Mesendoderm (in vitro differentiated cells): ENCODE results near the gene IL17C.

ENCODE experiments used
- DNase-seq: peaks from one replicate; pipeline ENCODE4 v3.0.0; 2013
- H2AK5ac ChIP-seq: 2 replicates; pipeline ENCODE4 v1.6.1; 2013; ENCODE audit warnings: low read length, inconsistent platforms
- H2BK120ac ChIP-seq: 2 replicates; pipeline ENCODE4 v1.6.1; 2013; ENCODE audit warnings: low read depth, mild to moderate bottlenecking, low read length, moderate library complexity, mixed read lengths
- H2BK15ac ChIP-seq: replicated peaks from 2 replicates; pipeline ENCODE4 v1.6.1; 2013; ENCODE audit warnings: low read depth, mild to moderate bottlenecking, moderate library complexity
- H2BK5ac ChIP-seq: 2 replicates; pipeline ENCODE4 v1.6.1; 2013; ENCODE audit warnings: low read length, inconsistent platforms
- H3K18ac ChIP-seq: 2 replicates; pipeline ENCODE4 v1.6.1; 2013; ENCODE audit warnings: mild to moderate bottlenecking, low read length, mixed read lengths
- H3K23ac ChIP-seq: one replicate; pipeline ENCODE4 v1.6.1; 2013; ENCODE audit warnings: low read length
- H3K27ac ChIP-seq: 2 replicates; pipeline ENCODE4 v1.5.1; 2013; ENCODE audit warnings: low read depth, mild to moderate bottlenecking, inconsistent platforms, low read length, moderate library complexity
- H3K27me3 ChIP-seq: 2 replicates; pipeline ENCODE4 v1.6.1; 2013; ENCODE audit warnings: low read length, control low read depth, mild to moderate bottlenecking, inconsistent platforms; ENCODE audit not compliant: insufficient read depth, poor library complexity
- H3K36me3 ChIP-seq: 2 replicates; pipeline ENCODE4 v1.6.1; 2013; ENCODE audit warnings: low read length, inconsistent platforms; ENCODE audit not compliant: control insufficient read depth, insufficient read depth
- H3K4ac ChIP-seq: one replicate; pipeline ENCODE4 v1.6.1; 2013; ENCODE audit warnings: low read depth, mild to moderate bottlenecking, low read length, moderate library complexity
- H3K4me1 ChIP-seq: 2 replicates; pipeline ENCODE4 v1.6.1; 2013; ENCODE audit warnings: low read depth, low read length, inconsistent platforms; ENCODE audit not compliant: control insufficient read depth
- H3K4me2 ChIP-seq: 2 replicates; pipeline ENCODE4 v1.6.1; 2013; ENCODE audit warnings: low read length
- H3K4me3 ChIP-seq: 2 replicates; pipeline ENCODE4 v1.5.1; 2013; ENCODE audit warnings: mild to moderate bottlenecking, low read length
- H3K56ac ChIP-seq: one replicate; pipeline ENCODE4 v1.6.1; 2013; ENCODE audit warnings: low read length
- H3K79me1 ChIP-seq: 2 replicates; pipeline ENCODE4 v1.6.1; 2013; ENCODE audit warnings: low read length, inconsistent platforms
- H3K79me2 ChIP-seq: 2 replicates; pipeline ENCODE4 v1.6.1; 2013; ENCODE audit warnings: mild to moderate bottlenecking, low read length; ENCODE audit not compliant: control insufficient read depth, insufficient read depth
- H3K9ac ChIP-seq: 2 replicates; pipeline ENCODE4 v1.6.1; 2013; ENCODE audit warnings: low read length, inconsistent platforms
- H4K5ac ChIP-seq: one replicate; pipeline ENCODE4 v1.6.1; 2013; ENCODE audit warnings: low read length
- H4K8ac ChIP-seq: one replicate; pipeline ENCODE4 v1.6.1; 2013; ENCODE audit warnings: low read depth, mild to moderate bottlenecking, control low read depth, low read length, moderate library complexity
- WGBS: extraction: QIAGEN DNeasy Blood & Tissue Kit; methylation state at CpG from one replicate; pipeline ENCODE4 v1.1.7; 2013; ENCODE audit warnings: low lambda C conversion rate, missing lambda C conversion rate; ENCODE audit not compliant: insufficient coverage; ENCODE audit errors: extremely low coverage; 5-methylcytosine and 5-hydroxymethylcytosine counted together

Gene IL17C

DNA sequence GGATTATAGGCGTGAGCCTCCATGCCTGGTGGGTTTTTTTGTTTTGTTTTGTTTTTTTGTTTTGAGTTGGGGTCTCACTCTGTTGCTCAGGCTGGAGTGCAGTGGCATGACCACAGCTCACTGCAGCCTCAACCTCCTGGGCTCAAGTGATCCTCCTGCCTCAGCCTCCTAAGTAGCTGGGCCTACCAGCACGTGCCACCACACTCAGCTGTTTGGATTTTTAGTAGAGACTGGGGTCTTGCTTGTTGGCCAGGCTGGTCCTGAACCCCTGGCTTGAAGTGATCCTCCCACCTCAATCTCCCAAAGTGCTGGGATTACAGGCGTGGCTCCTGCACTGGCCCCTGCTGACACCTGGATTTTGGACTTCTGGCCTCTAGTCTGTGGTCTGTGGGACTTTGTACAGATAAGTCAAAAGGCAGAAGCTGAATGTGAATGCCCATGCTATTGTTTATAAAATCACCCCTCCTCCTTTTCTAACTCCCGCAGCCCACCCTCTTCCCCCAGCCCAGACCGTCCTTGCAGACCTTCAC is 42.2 kb downstream of the IL17C start:
- no peak overlapping the region for H2BK5ac ChIP-seq
- no peak overlapping the region for H3K27ac ChIP-seq
- no peak for DNase-seq
- H3K4me1 ChIP-seq = no peaks in the 10 kb centered on the region
- H2BK120ac ChIP-seq = no peak overlapping the region
- H3K56ac ChIP-seq = no peak overlapping the region
- no peak overlapping the region for H3K23ac ChIP-seq
- no peak overlapping the region for H2BK15ac ChIP-seq
- H3K9ac ChIP-seq = no peak overlapping the region
- H3K36me3 ChIP-seq = no peaks in the 10 kb centered on the region
- no peak overlapping the region for H4K8ac ChIP-seq
- H3K4ac ChIP-seq = no peak overlapping the region
- no peak overlapping the region for H3K18ac ChIP-seq
- H2AK5ac ChIP-seq = no peak overlapping the region
- no peak overlapping the region for H3K4me2 ChIP-seq
- no peak overlapping the region for H4K5ac ChIP-seq
- no peaks in the 10 kb centered on the region for H3K79me2 ChIP-seq
- H3K79me1 ChIP-seq = no peaks in the 10 kb centered on the region
- no peaks in the 10 kb centered on the region for H3K27me3 ChIP-seq
- no peak overlapping the region for H3K4me3 ChIP-seq
- no CpG with 5 or more reads among the region's 5 CpGs for WGBS

DNA sequence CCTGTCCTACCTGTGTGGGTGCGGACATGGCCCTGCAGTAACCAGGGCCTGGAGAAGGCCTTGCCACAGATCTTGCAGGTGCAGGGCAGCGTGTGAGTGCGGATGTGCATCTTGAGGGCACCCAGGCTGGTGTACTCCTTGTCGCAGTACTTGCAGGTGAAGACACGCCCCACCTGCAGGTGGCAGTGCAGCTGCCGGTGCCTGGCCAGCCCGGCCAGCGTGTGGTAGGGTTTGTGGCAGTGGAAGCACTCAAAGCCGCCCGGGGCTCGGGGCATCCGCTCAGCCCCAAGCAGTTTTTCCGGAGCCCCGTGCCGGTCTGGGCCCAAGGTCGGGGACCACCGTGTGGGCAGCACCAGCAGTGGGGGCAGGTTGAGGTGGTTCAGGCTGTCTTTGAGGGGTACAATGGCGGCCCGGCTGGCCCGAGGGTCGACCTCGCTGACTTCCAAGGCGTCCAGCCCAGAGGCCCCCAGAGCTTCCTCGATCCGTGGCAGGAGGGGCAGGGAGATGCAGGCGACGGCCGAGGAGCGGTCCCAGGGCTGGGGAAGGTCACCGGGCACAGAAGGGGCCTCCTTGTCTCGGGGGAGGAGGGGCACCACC is 42.8 kb downstream of the IL17C start:
- Histone ChIP-seq H4K8ac (no peak overlapping the region), H3K4me2 (no peak overlapping the region), H2AK5ac (no peak overlapping the region), H3K27me3 (no peaks in the 10 kb centered on the region), H3K56ac (no peak overlapping the region), H3K4me1 (no peaks in the 10 kb centered on the region), H2BK15ac (no peak overlapping the region), H3K9ac (no peak overlapping the region), H3K4me3 (no peak overlapping the region), H3K4ac (no peak overlapping the region), H2BK120ac (no peak overlapping the region), H3K79me2 (no peaks in the 10 kb centered on the region), H3K18ac (no peak overlapping the region), H3K23ac (no peak overlapping the region), H3K36me3 (no peaks in the 10 kb centered on the region), H3K27ac (no peak overlapping the region), H3K79me1 (no peaks in the 10 kb centered on the region), H2BK5ac (no peak overlapping the region), H4K5ac (no peak overlapping the region)
- WGBS = no CpG with 5 or more reads among the region's 31 CpGs
- peak; percentile 49 for DNase-seq

DNA sequence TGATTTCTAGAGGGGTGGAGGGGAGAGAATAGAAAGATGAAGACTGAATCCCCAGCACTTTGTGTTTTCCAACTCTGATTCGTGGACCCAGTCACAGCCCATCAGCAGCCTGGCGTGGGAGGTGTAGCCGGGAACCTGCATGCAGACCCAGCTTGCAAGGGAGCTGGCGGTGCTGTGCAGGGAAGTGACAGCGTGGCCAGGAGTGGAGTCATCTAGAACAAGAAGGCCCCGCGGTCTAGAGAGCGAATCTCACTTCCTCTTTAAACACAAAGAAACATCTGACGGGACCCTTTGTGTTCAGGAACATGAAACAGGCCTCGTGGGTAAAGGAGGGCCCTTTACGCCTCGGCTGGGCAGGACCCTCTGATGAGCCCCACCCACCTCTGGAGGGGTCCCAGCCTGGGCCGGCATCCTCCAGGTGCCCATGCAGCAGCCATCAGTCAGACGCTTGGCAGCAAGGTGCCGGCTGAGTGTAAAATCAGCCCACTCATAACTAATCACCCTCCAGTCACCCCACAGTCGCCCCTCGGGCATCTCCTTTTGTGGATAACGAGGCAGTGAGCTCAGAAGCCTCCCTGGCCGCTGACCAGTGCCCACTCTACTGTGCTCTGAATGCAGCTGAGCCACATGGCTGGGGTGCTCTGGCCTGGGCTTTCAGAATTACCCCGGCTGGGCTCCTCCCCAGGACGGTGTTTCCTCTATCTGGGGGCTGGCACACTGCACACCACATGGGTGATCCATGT is 43.5 kb downstream of the IL17C start:
- Histone ChIP-seq H4K8ac (no peak overlapping the region), H2BK120ac (no peak overlapping the region), H3K27ac (no peak overlapping the region), H3K18ac (no peak overlapping the region), H2BK5ac (no peak overlapping the region), H3K79me2 (no peaks in the 10 kb centered on the region), H4K5ac (no peak overlapping the region), H2BK15ac (no peak overlapping the region), H3K4me3 (no peak overlapping the region), H3K27me3 (peaks cover under 1% of the 10 kb centered on the region), H3K36me3 (no peaks in the 10 kb centered on the region), H2AK5ac (no peak overlapping the region), H3K4ac (no peak overlapping the region), H3K56ac (no peak overlapping the region), H3K4me2 (no peak overlapping the region), H3K23ac (no peak overlapping the region), H3K79me1 (no peaks in the 10 kb centered on the region), H3K4me1 (no peaks in the 10 kb centered on the region), H3K9ac (no peak overlapping the region)
- no peak for DNase-seq
- WGBS = no CpG with 5 or more reads among the region's 21 CpGs

DNA sequence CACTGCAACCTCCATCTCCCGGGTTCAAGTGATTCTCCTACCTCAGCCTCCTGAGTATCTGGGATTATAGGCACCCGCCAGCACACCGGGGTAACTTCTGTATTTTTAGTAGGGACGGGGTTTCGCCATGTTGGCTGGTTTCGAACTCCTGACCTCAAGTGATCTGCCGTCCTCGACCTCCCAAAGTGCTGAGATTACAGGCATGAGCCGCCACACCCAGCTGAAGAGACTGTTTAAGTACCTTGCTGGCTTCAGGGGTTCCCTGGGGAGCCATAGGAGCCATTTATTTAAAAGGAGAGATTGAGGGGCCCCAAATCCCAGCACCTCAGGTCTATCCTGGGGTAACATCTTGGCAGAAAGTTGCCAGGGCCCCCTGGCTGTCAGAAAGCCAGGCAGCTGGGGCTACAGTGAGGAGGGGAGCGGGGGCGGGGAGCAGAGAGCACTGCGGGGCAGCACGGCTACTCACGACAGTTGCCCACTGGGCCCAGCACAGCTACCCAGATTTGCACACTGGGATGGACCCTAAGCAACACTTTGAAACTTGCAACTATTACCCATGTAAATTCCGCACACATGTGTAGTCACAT is 46.3 kb downstream of the IL17C start:
- no peaks in the 10 kb centered on the region for H3K4me1 ChIP-seq
- H3K79me1 ChIP-seq = no peaks in the 10 kb centered on the region
- H3K4ac ChIP-seq = no peak overlapping the region
- no peak for DNase-seq
- no peak overlapping the region for H2AK5ac ChIP-seq
- no peak overlapping the region for H3K23ac ChIP-seq
- no peak overlapping the region for H2BK15ac ChIP-seq
- H4K5ac ChIP-seq = no peak overlapping the region
- H2BK5ac ChIP-seq = no peak overlapping the region
- no peak overlapping the region for H4K8ac ChIP-seq
- no CpG with 5 or more reads among the region's 15 CpGs for WGBS
- no peak overlapping the region for H3K4me2 ChIP-seq
- no peak overlapping the region for H3K56ac ChIP-seq
- H2BK120ac ChIP-seq = no peak overlapping the region
- H3K9ac ChIP-seq = no peak overlapping the region
- H3K36me3 ChIP-seq = no peaks in the 10 kb centered on the region
- no peak overlapping the region for H3K4me3 ChIP-seq
- no peak overlapping the region for H3K27ac ChIP-seq
- H3K27me3 ChIP-seq = peaks cover 2% of the 10 kb centered on the region
- no peak overlapping the region for H3K18ac ChIP-seq
- no peaks in the 10 kb centered on the region for H3K79me2 ChIP-seq

DNA sequence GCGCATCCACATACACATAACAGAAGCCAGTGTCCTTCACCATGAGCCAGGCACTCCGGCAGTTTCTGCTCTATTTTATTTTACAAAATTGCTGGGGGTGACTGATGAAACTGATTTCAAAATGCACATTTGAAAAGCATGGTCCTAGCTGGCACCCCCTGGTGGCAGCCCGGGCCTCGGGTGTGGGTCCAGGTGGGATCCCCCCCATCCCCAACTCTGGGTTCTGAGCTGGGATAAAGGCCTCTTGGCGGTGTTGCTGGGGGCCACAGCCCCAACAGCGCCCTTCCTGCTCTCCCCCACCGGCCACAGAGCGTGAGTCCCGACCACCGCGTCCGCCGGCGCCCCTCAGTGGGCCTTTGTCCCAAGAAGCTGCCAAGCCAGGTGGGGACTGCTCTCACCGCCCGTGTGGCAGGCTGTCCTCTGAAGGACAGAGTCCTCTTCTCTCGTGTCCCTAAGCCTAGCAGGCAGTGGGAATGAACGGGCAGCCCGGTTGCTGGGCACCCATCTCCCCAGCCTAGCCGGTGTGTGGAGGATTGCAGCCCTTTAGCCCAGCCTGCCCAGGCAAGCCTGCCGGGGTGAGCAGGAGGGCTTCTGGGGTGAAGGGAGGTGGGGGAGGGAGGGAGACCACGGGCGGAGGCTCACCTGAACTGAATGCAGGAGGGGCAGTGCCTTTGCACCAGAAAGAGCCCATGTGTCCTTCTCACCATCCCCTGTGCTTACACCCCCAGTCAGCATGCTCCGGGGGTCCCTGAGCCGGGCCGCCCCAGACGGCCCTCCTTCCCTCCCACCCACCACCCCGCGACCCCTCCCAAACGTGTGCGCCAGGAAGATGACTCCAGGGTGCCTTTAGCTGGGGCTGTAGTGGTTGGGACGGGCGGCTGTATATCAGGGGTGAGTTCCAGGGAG is 47.0 kb downstream of the IL17C start:
- no peak for DNase-seq
- no peak overlapping the region for H4K5ac ChIP-seq
- no peak overlapping the region for H3K4ac ChIP-seq
- H3K27me3 ChIP-seq = peaks cover 2% of the 10 kb centered on the region
- peak overlapping the region; percentile 44 for H3K56ac ChIP-seq
- H3K23ac ChIP-seq = no peak overlapping the region
- H2BK5ac ChIP-seq = no peak overlapping the region
- H2BK120ac ChIP-seq = no peak overlapping the region
- no peaks in the 10 kb centered on the region for H3K4me1 ChIP-seq
- H2BK15ac ChIP-seq = no peak overlapping the region
- no peak overlapping the region for H2AK5ac ChIP-seq
- H3K4me3 ChIP-seq = no peak overlapping the region
- no peak overlapping the region for H3K27ac ChIP-seq
- no peaks in the 10 kb centered on the region for H3K36me3 ChIP-seq
- peak overlapping the region; percentile 71 for H3K4me2 ChIP-seq
- no CpG with 5 or more reads among the region's 33 CpGs for whole genome bisulfite sequencing
- H3K9ac ChIP-seq = peak overlapping the region; percentile 18
- no peak overlapping the region for H4K8ac ChIP-seq
- H3K18ac ChIP-seq = no peak overlapping the region
- H3K79me1 ChIP-seq = no peaks in the 10 kb centered on the region
- no peaks in the 10 kb centered on the region for H3K79me2 ChIP-seq
